IMR-90 (cell line): ENCODE measurements around the gene BRINP1.

Experiments
- NFE2L2 ChIP-seq: fragments of 150-350 bp; IDR thresholded peaks from 2 replicates; pipeline ENCODE4 v1.6.1; 2016; ENCODE audit warnings: low read depth, mild to moderate bottlenecking, low read length
- SMC3 ChIP-seq: fragments of 150-350 bp; IDR thresholded peaks from 2 replicates; pipeline ENCODE4 v1.6.1; 2016; ENCODE audit warnings: low read depth, mild to moderate bottlenecking, antibody characterized with exemption, low read length, moderate library complexity
- TF ChIP-seq, protein P1 (sequence below): conservative IDR thresholded peaks from 2 replicates; pipeline ENCODE4 v1.5.1; 2012; ENCODE audit warnings: mild to moderate bottlenecking, low read depth, low read length, improper control_type of control experiment

GRCh38 chr9:119283078-119283794 is 86.0 kb downstream of the BRINP1 start:
- TF ChIP-seq, protein P1, sequence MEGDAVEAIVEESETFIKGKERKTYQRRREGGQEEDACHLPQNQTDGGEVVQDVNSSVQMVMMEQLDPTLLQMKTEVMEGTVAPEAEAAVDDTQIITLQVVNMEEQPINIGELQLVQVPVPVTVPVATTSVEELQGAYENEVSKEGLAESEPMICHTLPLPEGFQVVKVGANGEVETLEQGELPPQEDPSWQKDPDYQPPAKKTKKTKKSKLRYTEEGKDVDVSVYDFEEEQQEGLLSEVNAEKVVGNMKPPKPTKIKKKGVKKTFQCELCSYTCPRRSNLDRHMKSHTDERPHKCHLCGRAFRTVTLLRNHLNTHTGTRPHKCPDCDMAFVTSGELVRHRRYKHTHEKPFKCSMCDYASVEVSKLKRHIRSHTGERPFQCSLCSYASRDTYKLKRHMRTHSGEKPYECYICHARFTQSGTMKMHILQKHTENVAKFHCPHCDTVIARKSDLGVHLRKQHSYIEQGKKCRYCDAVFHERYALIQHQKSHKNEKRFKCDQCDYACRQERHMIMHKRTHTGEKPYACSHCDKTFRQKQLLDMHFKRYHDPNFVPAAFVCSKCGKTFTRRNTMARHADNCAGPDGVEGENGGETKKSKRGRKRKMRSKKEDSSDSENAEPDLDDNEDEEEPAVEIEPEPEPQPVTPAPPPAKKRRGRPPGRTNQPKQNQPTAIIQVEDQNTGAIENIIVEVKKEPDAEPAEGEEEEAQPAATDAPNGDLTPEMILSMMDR, result no peak
- TF ChIP-seq NFE2L2 (no peak), SMC3 (no peak)
